Measurements from ENCODE around the gene ZSWIM7.

ZSWIM7 gene

GRCh38 chr17:16001226-16001897, 1.9 kb upstream of the ZSWIM7 start:
- CTCF ChIA-PET: interaction anchor here (0.6 to 0.7 kb wide), 2 partner anchors 56 to 498 kb away, joined by 3 read pairs; partner anchors contain the start of gene ADORA2B
- no peak overlapping the region for H3K27ac ChIP-seq
- POLR2A ChIA-PET (ENCODE audit: low non-redundant PET): no interaction called here
- DNase-seq (ENCODE audit: low spot score): no peak
- no peak for TF ChIP-seq CTCF (conservative IDR thresholded peaks at IDR 0.05; ENCODE audit: low read depth)

- ChIA-PET CTCF (interaction anchor here (0.6 to 1.7 kb wide), 2 partner anchors 10 to 55 kb away, joined by 4 to 12 read pairs; partner anchors contain the start of gene ADORA2B), POLR2A (ENCODE audit: low non-redundant PET) (interaction anchor here (0.7 to 1.7 kb wide), 3 partner anchors 52 to 345 kb away, joined by 3 to 12 read pairs (median 4); partner anchors contain the start of gene ADORA2B)
- TF ChIP-seq CTCF (conservative IDR thresholded peaks at IDR 0.05; ENCODE audit: low read depth): no peak
- peak; percentile 27 for DNase-seq (ENCODE audit: low spot score)
- H3K27ac ChIP-seq: peak overlapping the region; percentile 96
Observed at GRCh38 chr17:15999974-16000827, 697 bp upstream of the ZSWIM7 start.

GRCh38 chr17:15998031-15998562, 1.4 kb downstream of the ZSWIM7 start:
- peak overlapping the region; percentile 54 for H3K27ac ChIP-seq

GRCh38 chr17:15996322-15996721, 3.2 kb downstream of the ZSWIM7 start:
- CTCF ChIA-PET: interaction anchor here (0.9 to 1.8 kb wide), 3 partner anchors 14 to 51 kb away, joined by 3 to 5 read pairs (median 3); partner anchors contain the start of gene ADORA2B
- 0 out of 2 replicates have a peak overlapping the region, but pooled peaks have one; percentile 6 for H3K27ac ChIP-seq
- POLR2A ChIA-PET (ENCODE audit: low non-redundant PET): no interaction called here
- no peak for DNase-seq (ENCODE audit: low spot score)
- no peak for TF ChIP-seq CTCF (conservative IDR thresholded peaks at IDR 0.05; ENCODE audit: low read depth)

More at GRCh38 chr17:15998031-15998562, 1.4 kb downstream of the ZSWIM7 start:
- no peak for TF ChIP-seq CTCF (conservative IDR thresholded peaks at IDR 0.05; ENCODE audit: low read depth)
- ChIA-PET POLR2A (ENCODE audit: low non-redundant PET) (interaction anchor here (0.6 kb wide), 2 partner anchors 35 to 74 kb away, joined by 3 to 9 read pairs; no protein-coding TSS in a partner anchor), CTCF (interaction anchor here (0.7 to 1.7 kb wide), 5 partner anchors 12 to 117 kb away, joined by 3 to 12 read pairs (median 3); partner anchors contain the start of gene ADORA2B)
- no peak for DNase-seq (ENCODE audit: low spot score)

- CTCF ChIA-PET: interaction anchor here (0.6 to 1.2 kb wide), 2 partner anchors 15 to 37 kb away, joined by 3 read pairs; partner anchors contain the start of gene ADORA2B
- POLR2A ChIA-PET (ENCODE audit: low non-redundant PET): no interaction called here
- H3K27ac ChIP-seq: peak overlapping the region; percentile 61
- TF ChIP-seq CTCF (conservative IDR thresholded peaks at IDR 0.05; ENCODE audit: low read depth): no peak
- no peak for DNase-seq (ENCODE audit: low spot score)
Observed at GRCh38 chr17:15981646-15982580, 17.6 kb downstream of the ZSWIM7 start.
